Measurements from ENCODE around the gene TKT.

Gene TKT

GRCh38 chr3:53181528-53181927 is 74.3 kb downstream of the TKT start:
- no peak for TF ChIP-seq CTCF (IDR thresholded peaks at IDR 0.05; ENCODE audit: low read depth, low read length, missing control alignments)
- no peak for DNase-seq (ENCODE audit: low read depth)
- no peak overlapping the region for H3K4me3 ChIP-seq (ENCODE audit: low read depth, low read length)
- in situ Hi-C loops (cut with HindIII; ENCODE audit: low sequenced_read_pairs) = no loop called here

DNA sequence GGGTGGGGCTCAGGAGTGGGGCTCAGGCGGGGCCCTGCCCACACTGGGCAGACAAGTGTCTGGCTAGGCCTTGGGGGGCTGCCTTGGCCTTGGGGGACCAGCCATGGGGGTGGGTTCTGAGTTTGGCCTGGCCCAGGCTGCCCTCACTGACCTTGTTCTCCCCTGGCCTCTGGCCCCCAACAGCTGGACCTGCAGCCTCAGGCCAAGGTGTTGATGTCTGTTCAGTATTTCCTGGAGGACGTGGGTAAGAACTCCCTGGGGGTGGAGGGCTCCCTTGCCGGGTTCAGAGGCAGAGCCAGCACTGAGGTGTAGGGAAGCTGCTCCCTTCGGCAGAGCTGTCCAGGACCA is 74.8 kb downstream of the TKT start:
- in situ Hi-C loops (cut with HindIII; ENCODE audit: low sequenced_read_pairs) = no loop called here

GRCh38 chr3:53180305-53181023 is 75.4 kb downstream of the TKT start:
- DNase-seq (ENCODE audit: low read depth) = no peak
- TF ChIP-seq CTCF (IDR thresholded peaks at IDR 0.05; ENCODE audit: low read depth, low read length, missing control alignments) = no peak
- in situ Hi-C loops (cut with HindIII; ENCODE audit: low sequenced_read_pairs) = no loop called here
- no peak overlapping the region for H3K4me3 ChIP-seq (ENCODE audit: low read depth, low read length)

More for the DNA sequence above, 74.8 kb downstream of the TKT start:
- TF ChIP-seq CTCF (IDR thresholded peaks at IDR 0.05; ENCODE audit: low read depth, low read length, missing control alignments) = no peak
- H3K4me3 ChIP-seq (ENCODE audit: low read depth, low read length) = no peak overlapping the region
- no peak for DNase-seq (ENCODE audit: low read depth)

GRCh38 chr3:53179580-53179979 is 76.2 kb downstream of the TKT start:
- no peak for DNase-seq (ENCODE audit: low read depth)
- in situ Hi-C loops (cut with HindIII; ENCODE audit: low sequenced_read_pairs) = no loop called here
- no peak for TF ChIP-seq CTCF (IDR thresholded peaks at IDR 0.05; ENCODE audit: low read depth, low read length, missing control alignments)
- H3K4me3 ChIP-seq (ENCODE audit: low read depth, low read length) = no peak overlapping the region

DNA sequence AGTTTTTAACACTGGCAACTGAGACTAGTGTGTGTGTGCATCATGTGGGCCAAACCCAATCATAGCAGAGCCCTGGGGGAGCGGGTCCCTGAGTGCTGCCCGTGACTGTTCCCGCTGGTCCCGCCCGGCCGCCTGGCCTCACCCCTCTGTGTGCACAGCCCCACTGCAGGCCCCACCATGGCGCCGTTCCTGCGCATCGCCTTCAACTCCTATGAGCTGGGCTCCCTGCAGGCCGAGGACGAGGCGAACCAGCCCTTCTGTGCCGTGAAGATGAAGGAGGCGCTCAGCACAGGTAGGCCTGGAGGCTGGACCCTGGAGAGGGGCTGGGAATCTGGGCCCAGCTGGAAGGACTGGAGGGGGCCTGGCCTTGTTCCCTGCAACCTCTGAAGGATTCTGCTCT is 77.6 kb downstream of the TKT start:
- no peak overlapping the region for H3K4me3 ChIP-seq (ENCODE audit: low read depth, low read length)
- no peak for DNase-seq (ENCODE audit: low read depth)
- TF ChIP-seq CTCF (IDR thresholded peaks at IDR 0.05; ENCODE audit: low read depth, low read length, missing control alignments) = no peak
- in situ Hi-C loops (cut with HindIII; ENCODE audit: low sequenced_read_pairs) = no loop called here

DNA sequence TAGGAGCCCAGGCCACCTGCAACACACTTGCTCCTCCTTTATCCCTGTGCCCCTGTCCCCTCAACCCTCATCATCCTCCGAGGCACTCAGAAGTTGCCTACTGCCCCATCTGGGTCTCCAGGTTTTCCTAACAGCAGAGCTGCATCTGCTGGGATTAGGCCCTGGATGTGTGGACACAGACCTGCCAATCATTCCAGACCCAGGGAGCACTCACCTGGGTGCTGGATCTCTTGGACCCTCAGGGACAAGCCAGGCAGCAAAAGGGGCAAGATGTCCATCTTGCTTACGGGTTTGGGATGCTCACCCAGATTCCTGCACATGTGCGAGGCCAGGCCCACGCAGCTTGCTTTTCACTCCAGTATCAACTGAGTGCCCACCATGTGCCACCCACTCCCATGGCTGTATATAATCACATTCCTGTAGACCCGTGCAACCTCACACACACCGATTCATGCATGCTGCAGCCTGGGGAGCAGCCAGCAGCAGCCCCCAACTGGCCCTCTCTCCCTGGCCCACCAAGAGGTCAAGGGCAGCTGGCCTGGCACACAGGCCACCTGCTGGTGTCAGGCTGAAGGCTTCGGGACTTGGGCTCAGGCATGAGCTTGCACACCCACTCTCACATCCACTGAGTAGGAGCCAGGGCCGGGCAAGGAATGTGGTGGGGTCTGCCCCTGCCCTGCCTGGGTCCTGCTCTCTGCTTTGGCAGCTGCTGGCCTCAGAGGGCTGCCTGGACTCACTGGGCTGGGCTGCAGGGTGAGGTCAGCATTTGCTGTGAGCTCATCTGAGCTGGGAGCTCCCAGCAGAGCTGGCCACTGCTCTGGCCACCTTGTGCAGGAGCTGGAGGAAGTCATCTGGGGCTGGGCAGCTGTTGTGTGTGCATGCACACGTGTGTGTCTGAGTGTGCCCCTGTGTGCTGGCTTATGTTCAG is 79.9 kb downstream of the TKT start:
- H3K4me3 ChIP-seq (ENCODE audit: low read depth, low read length) = no peak overlapping the region
- no peak for DNase-seq (ENCODE audit: low read depth)
- in situ Hi-C loops (cut with HindIII; ENCODE audit: low sequenced_read_pairs) = no loop called here
- TF ChIP-seq CTCF (IDR thresholded peaks at IDR 0.05; ENCODE audit: low read depth, low read length, missing control alignments) = no peak

Data from astrocyte of the cerebellum (primary cell).